Measurements from ENCODE around the gene KDM4B.

- TF ChIP-seq CTCF (IDR thresholded peaks at IDR 0.05) (no peak), POLR2A (IDR thresholded peaks at IDR 0.05) (no peak)
Measured at GRCh38 chr19:5138606-5139582, 170.0 kb downstream of the KDM4B start.

All from Peyer's patch (tissue), 4 donors.